ENCODE measurements around the gene RAPSN.

Gene RAPSN

DNA sequence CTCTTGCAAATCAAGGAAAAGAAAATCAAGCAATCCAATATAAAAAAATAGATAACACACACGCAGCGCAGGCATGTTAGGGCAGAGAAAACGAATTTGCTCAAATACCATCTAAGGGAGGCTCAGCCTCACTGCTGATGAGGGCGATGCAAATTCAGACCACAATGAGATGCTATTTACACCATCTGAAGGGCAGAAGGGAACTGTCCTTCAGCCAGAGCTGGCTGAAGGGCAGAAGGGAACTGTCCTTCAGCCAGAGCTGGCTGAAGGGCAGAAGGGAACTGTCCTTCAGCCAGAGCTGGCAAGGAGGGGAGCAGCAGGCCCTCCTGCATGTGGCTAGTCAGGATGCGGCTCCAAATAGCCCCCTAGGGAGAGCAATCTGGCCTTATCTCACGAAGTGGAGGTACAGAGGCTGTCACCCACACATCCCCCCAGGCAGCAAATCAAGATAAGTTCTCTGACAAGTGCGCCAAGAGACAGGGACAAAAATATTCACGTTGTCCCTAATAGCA is 48.1 kb downstream of the RAPSN start:
- no peak overlapping the region for H3K9ac ChIP-seq (ENCODE audit: low read depth, low read length, poor library complexity)
- H3K27me3 ChIP-seq (ENCODE audit: control insufficient read depth in 3 of 3, insufficient read depth in 3 of 3, low read depth in 1 of 3, low read length in 3 of 3), result no peaks in the 10 kb centered on the region
- no peak overlapping the region for H3K23ac ChIP-seq (ENCODE audit: low read depth, low read length, poor library complexity)
- H2AK5ac ChIP-seq (ENCODE audit: low read depth, low read length), result no peak overlapping the region
- H3K36me3 ChIP-seq (replicated peaks in 1 of 2; ENCODE audit: control insufficient read depth in 2 of 2, insufficient read depth in 2 of 2, low read length in 2 of 2), result no peaks in the 10 kb centered on the region
- DNase-seq (ENCODE audit: low spot score), result no peak
- no peak overlapping the region for H2BK5ac ChIP-seq (ENCODE audit: low read length)
- H3K9me3 ChIP-seq (replicated peaks in 1 of 2; ENCODE audit: control insufficient read depth in 2 of 2, insufficient read depth in 1 of 2, low read depth in 1 of 2, low read length in 2 of 2), result no peaks in the 10 kb centered on the region
- no peaks in the 10 kb centered on the region for H3K79me1 ChIP-seq (ENCODE audit: low read depth, low read length)
- H2BK120ac ChIP-seq (ENCODE audit: low read depth, low read length), result no peak overlapping the region
- H3K14ac ChIP-seq (ENCODE audit: low read length), result no peak overlapping the region
- H2BK12ac ChIP-seq (ENCODE audit: low read length), result no peak overlapping the region
- no peak overlapping the region for H4K91ac ChIP-seq (ENCODE audit: low read depth, low read length, poor library complexity)
- no peak overlapping the region for H3K4ac ChIP-seq (ENCODE audit: low read length)
- no peak overlapping the region for H3K27ac ChIP-seq (replicated peaks; ENCODE audit: low read length)
- no CpG with 5 or more reads among the region's 8 CpGs for WGBS, 2 donors (ENCODE audit: extremely low coverage in 2 of 2, insufficient read length in 2 of 2, insufficient replicate concordance in 1 of 2)
- H3K4me3 ChIP-seq (ENCODE audit: low read length in 2 of 2), result no peak overlapping the region
- H3K4me1 ChIP-seq (ENCODE audit: control insufficient read depth in 2 of 2, insufficient read depth in 1 of 2, low read depth in 1 of 2, low read length in 2 of 2), result peaks cover 6% of the 10 kb centered on the region in 2 donors
- H3K4me2 ChIP-seq (ENCODE audit: insufficient read depth, low read length, poor library complexity, severe bottlenecking), result peak overlapping the region; percentile 58
- peak overlapping the region; percentile 86 for H2AFZ ChIP-seq (ENCODE audit: low read length)
- H2BK15ac ChIP-seq (ENCODE audit: low read length), result no peak overlapping the region
- peak overlapping the region; percentile 11 for H3K18ac ChIP-seq (ENCODE audit: low read length)
- H4K8ac ChIP-seq (ENCODE audit: low read depth, low read length), result no peak overlapping the region

DNA sequence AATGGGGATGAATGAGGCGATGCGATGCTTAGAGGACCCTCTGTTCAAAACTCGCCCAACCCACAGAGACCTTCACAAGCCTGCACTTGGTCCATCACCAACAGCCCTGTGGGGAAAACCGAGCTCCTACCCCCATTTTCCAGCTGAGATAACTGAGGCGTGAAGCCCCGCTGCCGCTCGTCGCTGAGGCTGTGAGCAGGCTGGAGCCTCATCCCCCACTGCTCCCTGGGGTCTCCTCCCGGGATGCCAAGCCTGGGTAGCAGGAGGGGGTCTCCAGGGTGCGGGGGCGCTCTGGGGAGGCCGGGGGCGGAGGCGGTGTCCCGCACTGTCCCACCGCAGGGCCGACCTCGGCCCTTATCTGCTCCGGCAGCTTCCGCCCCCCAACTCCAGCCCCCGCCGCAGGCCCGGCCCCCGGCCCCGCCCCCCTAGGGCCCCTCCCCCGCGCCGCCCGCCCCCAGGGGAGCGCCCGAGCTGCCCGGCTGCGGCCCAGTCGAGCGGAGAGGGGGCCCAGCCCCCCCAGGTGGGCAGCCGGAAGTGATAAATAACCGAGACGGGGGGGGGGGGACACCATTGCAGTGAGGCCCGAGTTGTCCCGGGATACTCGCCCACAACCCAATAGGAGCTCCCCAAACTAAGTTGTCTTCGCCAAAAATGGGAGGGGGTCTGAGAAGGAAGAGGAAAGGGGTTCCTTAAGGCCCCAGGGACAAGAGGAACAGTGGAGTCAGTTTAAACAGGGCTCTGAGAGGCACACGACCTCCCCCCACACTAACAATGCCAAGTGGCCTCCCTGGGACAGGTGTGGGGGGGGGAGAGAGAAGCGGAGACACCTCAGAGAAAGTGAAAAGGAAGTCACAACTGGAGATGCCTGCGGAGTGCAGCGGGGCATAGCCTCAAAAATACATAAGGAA is 48.8 kb downstream of the RAPSN start:
- Histone ChIP-seq H3K9ac (ENCODE audit: low read depth, low read length, poor library complexity) (peak overlapping the region; percentile 60), H3K18ac (ENCODE audit: low read length) (peak overlapping the region; percentile 97), H2BK120ac (ENCODE audit: low read depth, low read length) (no peak overlapping the region), H3K27me3 (ENCODE audit: control insufficient read depth in 3 of 3, insufficient read depth in 3 of 3, low read depth in 1 of 3, low read length in 3 of 3) (no peaks in the 10 kb centered on the region), H3K23ac (ENCODE audit: low read depth, low read length, poor library complexity) (no peak overlapping the region), H3K79me1 (ENCODE audit: low read depth, low read length) (no peaks in the 10 kb centered on the region), H3K9me3 (replicated peaks in 1 of 2; ENCODE audit: control insufficient read depth in 2 of 2, insufficient read depth in 1 of 2, low read depth in 1 of 2, low read length in 2 of 2) (no peaks in the 10 kb centered on the region), H2AFZ (ENCODE audit: low read length) (peak overlapping the region; percentile 86), H3K14ac (ENCODE audit: low read length) (no peak overlapping the region), H2AK5ac (ENCODE audit: low read depth, low read length) (peak overlapping the region; percentile 60), H3K4me2 (ENCODE audit: insufficient read depth, low read length, poor library complexity, severe bottlenecking) (peak overlapping the region; percentile 83), H2BK12ac (ENCODE audit: low read length) (no peak overlapping the region), H3K4me1 (ENCODE audit: control insufficient read depth in 2 of 2, insufficient read depth in 1 of 2, low read depth in 1 of 2, low read length in 2 of 2) (peaks cover 6% of the 10 kb centered on the region in 2 donors), H3K36me3 (replicated peaks in 1 of 2; ENCODE audit: control insufficient read depth in 2 of 2, insufficient read depth in 2 of 2, low read length in 2 of 2) (no peaks in the 10 kb centered on the region), H3K27ac (replicated peaks; ENCODE audit: low read length) (no peak overlapping the region), H3K4me3 (ENCODE audit: low read length in 2 of 2) (peak overlapping the region; percentile 48 to 76), H3K4ac (ENCODE audit: low read length) (no peak overlapping the region), H2BK15ac (ENCODE audit: low read length) (peak overlapping the region; percentile 38), H2BK5ac (ENCODE audit: low read length) (no peak overlapping the region), H4K8ac (ENCODE audit: low read depth, low read length) (no peak overlapping the region), H4K91ac (ENCODE audit: low read depth, low read length, poor library complexity) (no peak overlapping the region)
- no peak for DNase-seq (ENCODE audit: low spot score)
- WGBS, 2 donors (ENCODE audit: extremely low coverage in 2 of 2, insufficient read length in 2 of 2, insufficient replicate concordance in 1 of 2), result no CpG with 5 or more reads among the region's 47 CpGs

DNA sequence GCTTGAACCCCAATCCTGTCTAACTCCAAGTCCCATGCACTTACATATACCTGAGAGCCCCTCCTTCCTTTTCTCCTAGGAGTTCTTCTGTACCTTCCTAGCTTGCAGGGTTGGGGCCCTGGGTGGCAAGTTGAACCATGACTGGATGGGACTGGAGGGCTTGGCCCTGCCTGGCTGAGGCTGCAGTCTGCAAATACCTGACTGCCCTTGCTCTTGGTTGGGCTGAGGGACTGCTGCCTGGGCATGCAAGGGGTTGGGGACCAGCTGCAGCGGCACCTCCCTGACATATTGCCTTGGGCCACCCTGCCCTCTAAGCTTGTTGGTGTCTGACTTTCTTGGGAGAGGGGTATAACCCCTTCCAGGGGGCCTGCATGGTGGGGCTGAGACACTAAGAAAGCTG is 50.4 kb downstream of the RAPSN start:
- Histone ChIP-seq H3K4me2 (ENCODE audit: insufficient read depth, low read length, poor library complexity, severe bottlenecking) (no peak overlapping the region), H3K9me3 (replicated peaks in 1 of 2; ENCODE audit: control insufficient read depth in 2 of 2, insufficient read depth in 1 of 2, low read depth in 1 of 2, low read length in 2 of 2) (no peaks in the 10 kb centered on the region), H3K4me3 (ENCODE audit: low read length in 2 of 2) (no peak overlapping the region), H2AFZ (ENCODE audit: low read length) (peak overlapping the region; percentile 40), H2AK5ac (ENCODE audit: low read depth, low read length) (no peak overlapping the region), H3K4ac (ENCODE audit: low read length) (peak overlapping the region; percentile 4), H3K79me1 (ENCODE audit: low read depth, low read length) (peaks cover 1% of the 10 kb centered on the region), H3K4me1 (ENCODE audit: control insufficient read depth in 2 of 2, insufficient read depth in 1 of 2, low read depth in 1 of 2, low read length in 2 of 2) (peaks cover 6% of the 10 kb centered on the region in 2 donors), H3K27ac (replicated peaks; ENCODE audit: low read length) (no peak overlapping the region), H2BK15ac (ENCODE audit: low read length) (peak overlapping the region; percentile 14), H2BK5ac (ENCODE audit: low read length) (no peak overlapping the region), H3K18ac (ENCODE audit: low read length) (no peak overlapping the region), H3K27me3 (ENCODE audit: control insufficient read depth in 3 of 3, insufficient read depth in 3 of 3, low read depth in 1 of 3, low read length in 3 of 3) (no peaks in the 10 kb centered on the region), H4K91ac (ENCODE audit: low read depth, low read length, poor library complexity) (no peak overlapping the region), H4K8ac (ENCODE audit: low read depth, low read length) (no peak overlapping the region), H3K14ac (ENCODE audit: low read length) (no peak overlapping the region), H2BK120ac (ENCODE audit: low read depth, low read length) (no peak overlapping the region), H3K23ac (ENCODE audit: low read depth, low read length, poor library complexity) (no peak overlapping the region), H3K36me3 (replicated peaks in 1 of 2; ENCODE audit: control insufficient read depth in 2 of 2, insufficient read depth in 2 of 2, low read length in 2 of 2) (no peaks in the 10 kb centered on the region), H2BK12ac (ENCODE audit: low read length) (no peak overlapping the region), H3K9ac (ENCODE audit: low read depth, low read length, poor library complexity) (peak overlapping the region; percentile 38)
- WGBS, 2 donors (ENCODE audit: extremely low coverage in 2 of 2, insufficient read length in 2 of 2, insufficient replicate concordance in 1 of 2), result no CpG with 5 or more reads among the region's 1 CpG
- no peak for DNase-seq (ENCODE audit: low spot score)

DNA sequence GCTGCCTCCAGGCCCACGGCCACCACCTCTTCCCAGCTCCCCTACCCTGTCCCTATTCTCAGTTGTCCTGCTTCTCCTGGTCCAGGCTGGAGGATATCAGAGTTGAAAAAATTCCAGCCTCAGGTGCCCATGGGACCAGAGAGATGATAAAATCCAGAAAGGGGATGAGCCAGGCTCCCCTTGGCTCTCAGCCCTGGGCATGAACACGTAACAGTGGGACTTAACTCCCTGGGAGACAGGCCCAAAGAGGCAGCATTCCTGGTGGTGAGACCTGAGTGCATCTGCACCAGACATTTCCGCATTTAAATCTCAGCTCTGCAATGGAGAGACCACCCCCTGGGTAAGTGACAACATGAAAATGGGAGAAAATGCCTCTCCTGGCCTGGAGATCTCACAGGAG is 50.9 kb downstream of the RAPSN start:
- no peak overlapping the region for H2BK5ac ChIP-seq (ENCODE audit: low read length)
- no peak overlapping the region for H3K18ac ChIP-seq (ENCODE audit: low read length)
- H3K9me3 ChIP-seq (replicated peaks in 1 of 2; ENCODE audit: control insufficient read depth in 2 of 2, insufficient read depth in 1 of 2, low read depth in 1 of 2, low read length in 2 of 2), result no peaks in the 10 kb centered on the region
- H3K9ac ChIP-seq (ENCODE audit: low read depth, low read length, poor library complexity), result no peak overlapping the region
- no peak overlapping the region for H3K14ac ChIP-seq (ENCODE audit: low read length)
- no peak overlapping the region for H3K4ac ChIP-seq (ENCODE audit: low read length)
- no peak overlapping the region for H3K27ac ChIP-seq (replicated peaks; ENCODE audit: low read length)
- H4K8ac ChIP-seq (ENCODE audit: low read depth, low read length), result no peak overlapping the region
- H3K23ac ChIP-seq (ENCODE audit: low read depth, low read length, poor library complexity), result no peak overlapping the region
- H3K79me1 ChIP-seq (ENCODE audit: low read depth, low read length), result peaks cover 1% of the 10 kb centered on the region
- H2BK120ac ChIP-seq (ENCODE audit: low read depth, low read length), result no peak overlapping the region
- H2AFZ ChIP-seq (ENCODE audit: low read length), result peak overlapping the region; percentile 40
- WGBS, 2 donors (ENCODE audit: extremely low coverage in 2 of 2, insufficient read length in 2 of 2, insufficient replicate concordance in 1 of 2), result no CpG with 5 or more reads among the region's 3 CpGs
- no peak overlapping the region for H2BK15ac ChIP-seq (ENCODE audit: low read length)
- H3K36me3 ChIP-seq (replicated peaks in 1 of 2; ENCODE audit: control insufficient read depth in 2 of 2, insufficient read depth in 2 of 2, low read length in 2 of 2), result no peaks in the 10 kb centered on the region
- no peaks in the 10 kb centered on the region for H3K27me3 ChIP-seq (ENCODE audit: control insufficient read depth in 3 of 3, insufficient read depth in 3 of 3, low read depth in 1 of 3, low read length in 3 of 3)
- no peak overlapping the region for H2AK5ac ChIP-seq (ENCODE audit: low read depth, low read length)
- no peak for DNase-seq (ENCODE audit: low spot score)
- H3K4me3 ChIP-seq (ENCODE audit: low read length in 2 of 2), result no peak overlapping the region
- H2BK12ac ChIP-seq (ENCODE audit: low read length), result no peak overlapping the region
- peaks cover 6% of the 10 kb centered on the region in 2 donors for H3K4me1 ChIP-seq (ENCODE audit: control insufficient read depth in 2 of 2, insufficient read depth in 1 of 2, low read depth in 1 of 2, low read length in 2 of 2)
- H3K4me2 ChIP-seq (ENCODE audit: insufficient read depth, low read length, poor library complexity, severe bottlenecking), result no peak overlapping the region
- H4K91ac ChIP-seq (ENCODE audit: low read depth, low read length, poor library complexity), result no peak overlapping the region
